ENCODE measurements around the gene MBOAT2.

DNA sequence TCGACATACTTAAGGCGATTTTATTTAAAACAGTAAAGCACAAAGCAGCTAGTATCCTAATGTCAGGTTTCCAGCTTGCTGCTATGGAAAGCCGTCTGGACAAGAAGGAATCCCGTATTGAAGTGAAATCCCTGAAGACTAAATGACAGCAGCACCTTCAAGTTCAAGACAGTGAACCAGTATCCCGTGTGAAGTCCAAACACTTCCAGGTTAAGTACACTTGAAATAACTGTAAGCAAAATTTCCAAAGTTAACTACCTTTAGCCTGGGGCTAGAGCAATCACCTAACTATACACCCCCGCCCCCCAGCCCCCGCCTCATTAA lies 1.2 kb downstream of the MBOAT2 start:
- TF ChIP-seq, protein P1, sequence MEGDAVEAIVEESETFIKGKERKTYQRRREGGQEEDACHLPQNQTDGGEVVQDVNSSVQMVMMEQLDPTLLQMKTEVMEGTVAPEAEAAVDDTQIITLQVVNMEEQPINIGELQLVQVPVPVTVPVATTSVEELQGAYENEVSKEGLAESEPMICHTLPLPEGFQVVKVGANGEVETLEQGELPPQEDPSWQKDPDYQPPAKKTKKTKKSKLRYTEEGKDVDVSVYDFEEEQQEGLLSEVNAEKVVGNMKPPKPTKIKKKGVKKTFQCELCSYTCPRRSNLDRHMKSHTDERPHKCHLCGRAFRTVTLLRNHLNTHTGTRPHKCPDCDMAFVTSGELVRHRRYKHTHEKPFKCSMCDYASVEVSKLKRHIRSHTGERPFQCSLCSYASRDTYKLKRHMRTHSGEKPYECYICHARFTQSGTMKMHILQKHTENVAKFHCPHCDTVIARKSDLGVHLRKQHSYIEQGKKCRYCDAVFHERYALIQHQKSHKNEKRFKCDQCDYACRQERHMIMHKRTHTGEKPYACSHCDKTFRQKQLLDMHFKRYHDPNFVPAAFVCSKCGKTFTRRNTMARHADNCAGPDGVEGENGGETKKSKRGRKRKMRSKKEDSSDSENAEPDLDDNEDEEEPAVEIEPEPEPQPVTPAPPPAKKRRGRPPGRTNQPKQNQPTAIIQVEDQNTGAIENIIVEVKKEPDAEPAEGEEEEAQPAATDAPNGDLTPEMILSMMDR (IDR thresholded peaks at IDR 0.05; ENCODE audit: low read depth, low read length, missing input control): no peak
- TF ChIP-seq RAD21 (IDR thresholded peaks at IDR 0.05) (no peak), YY1 (IDR thresholded peaks at IDR 0.05) (no peak), RXRA (IDR thresholded peaks at IDR 0.05) (no peak), HNF4A (conservative IDR thresholded peaks at IDR 0.05) (no peak), SP1 (IDR thresholded peaks at IDR 0.05) (no peak), GABPA (IDR thresholded peaks at IDR 0.05 in 1 of 2, conservative IDR thresholded peaks at IDR 0.05 in 1 of 2) (no peak), FOXA1 (IDR thresholded peaks at IDR 0.05) (no peak), JUND (IDR thresholded peaks at IDR 0.05) (no peak), TAF1 (conservative IDR thresholded peaks at IDR 0.05) (no peak)
- TF ChIP-seq, protein P2, sequence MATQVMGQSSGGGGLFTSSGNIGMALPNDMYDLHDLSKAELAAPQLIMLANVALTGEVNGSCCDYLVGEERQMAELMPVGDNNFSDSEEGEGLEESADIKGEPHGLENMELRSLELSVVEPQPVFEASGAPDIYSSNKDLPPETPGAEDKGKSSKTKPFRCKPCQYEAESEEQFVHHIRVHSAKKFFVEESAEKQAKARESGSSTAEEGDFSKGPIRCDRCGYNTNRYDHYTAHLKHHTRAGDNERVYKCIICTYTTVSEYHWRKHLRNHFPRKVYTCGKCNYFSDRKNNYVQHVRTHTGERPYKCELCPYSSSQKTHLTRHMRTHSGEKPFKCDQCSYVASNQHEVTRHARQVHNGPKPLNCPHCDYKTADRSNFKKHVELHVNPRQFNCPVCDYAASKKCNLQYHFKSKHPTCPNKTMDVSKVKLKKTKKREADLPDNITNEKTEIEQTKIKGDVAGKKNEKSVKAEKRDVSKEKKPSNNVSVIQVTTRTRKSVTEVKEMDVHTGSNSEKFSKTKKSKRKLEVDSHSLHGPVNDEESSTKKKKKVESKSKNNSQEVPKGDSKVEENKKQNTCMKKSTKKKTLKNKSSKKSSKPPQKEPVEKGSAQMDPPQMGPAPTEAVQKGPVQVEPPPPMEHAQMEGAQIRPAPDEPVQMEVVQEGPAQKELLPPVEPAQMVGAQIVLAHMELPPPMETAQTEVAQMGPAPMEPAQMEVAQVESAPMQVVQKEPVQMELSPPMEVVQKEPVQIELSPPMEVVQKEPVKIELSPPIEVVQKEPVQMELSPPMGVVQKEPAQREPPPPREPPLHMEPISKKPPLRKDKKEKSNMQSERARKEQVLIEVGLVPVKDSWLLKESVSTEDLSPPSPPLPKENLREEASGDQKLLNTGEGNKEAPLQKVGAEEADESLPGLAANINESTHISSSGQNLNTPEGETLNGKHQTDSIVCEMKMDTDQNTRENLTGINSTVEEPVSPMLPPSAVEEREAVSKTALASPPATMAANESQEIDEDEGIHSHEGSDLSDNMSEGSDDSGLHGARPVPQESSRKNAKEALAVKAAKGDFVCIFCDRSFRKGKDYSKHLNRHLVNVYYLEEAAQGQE (IDR thresholded peaks at IDR 0.05): no peak
